Measurements from ENCODE around the gene GGCT. TPM values are rescaled to one million over a fixed set of nuclear protein-coding genes. Genes with fewer than 3 reads are reported as not detected.
A peak's percentile ranks its signal among the peaks of the same experiment; 100 is the strongest.

GGCT gene
- total RNA-seq, 1 donor from 2014 or later, result 77.5 TPM

DNA sequence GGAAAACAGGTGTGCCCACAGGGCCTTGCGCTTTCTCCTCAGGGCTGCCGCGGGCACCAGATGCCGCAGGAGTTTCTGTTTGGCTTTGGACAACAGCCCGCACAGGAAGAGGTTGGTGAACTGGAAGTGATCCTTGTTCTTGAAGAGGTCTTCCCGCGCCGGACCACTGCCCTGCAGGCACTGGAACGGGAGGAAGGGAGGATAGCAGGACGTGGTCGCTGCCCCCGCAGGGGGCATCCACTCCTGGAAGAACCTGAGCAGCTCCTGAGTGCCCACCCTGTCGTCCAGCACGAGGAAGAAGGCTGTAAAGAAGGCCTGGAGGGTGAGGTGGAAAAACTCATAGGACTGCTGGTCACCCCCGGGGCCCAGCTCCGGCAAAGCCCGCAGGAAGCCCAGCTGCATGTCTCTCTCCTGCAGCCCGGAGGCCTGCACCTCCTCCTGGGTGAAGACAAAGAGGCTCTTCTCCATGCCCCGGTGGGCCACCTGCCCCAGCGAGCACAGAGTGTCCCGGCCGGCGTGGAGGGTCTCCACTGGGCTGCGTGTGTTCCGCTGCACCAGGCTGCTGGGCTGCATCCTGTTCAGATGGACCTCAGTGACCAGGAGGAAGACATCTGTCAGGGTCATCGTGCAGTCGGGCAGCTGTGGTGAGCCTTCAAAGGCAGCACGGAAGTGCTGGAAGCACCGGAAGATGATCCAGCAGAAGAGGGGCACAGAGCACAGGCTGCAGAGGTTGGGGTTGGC is 52.9 kb downstream of the GGCT start:
- no peaks in the 10 kb centered on the region for H3K27me3 Mint-ChIP-seq (ENCODE audit: low read depth)
- no peak for DNase-seq (ENCODE audit: low read depth, low spot score)
- TF ChIP-seq, protein P1, sequence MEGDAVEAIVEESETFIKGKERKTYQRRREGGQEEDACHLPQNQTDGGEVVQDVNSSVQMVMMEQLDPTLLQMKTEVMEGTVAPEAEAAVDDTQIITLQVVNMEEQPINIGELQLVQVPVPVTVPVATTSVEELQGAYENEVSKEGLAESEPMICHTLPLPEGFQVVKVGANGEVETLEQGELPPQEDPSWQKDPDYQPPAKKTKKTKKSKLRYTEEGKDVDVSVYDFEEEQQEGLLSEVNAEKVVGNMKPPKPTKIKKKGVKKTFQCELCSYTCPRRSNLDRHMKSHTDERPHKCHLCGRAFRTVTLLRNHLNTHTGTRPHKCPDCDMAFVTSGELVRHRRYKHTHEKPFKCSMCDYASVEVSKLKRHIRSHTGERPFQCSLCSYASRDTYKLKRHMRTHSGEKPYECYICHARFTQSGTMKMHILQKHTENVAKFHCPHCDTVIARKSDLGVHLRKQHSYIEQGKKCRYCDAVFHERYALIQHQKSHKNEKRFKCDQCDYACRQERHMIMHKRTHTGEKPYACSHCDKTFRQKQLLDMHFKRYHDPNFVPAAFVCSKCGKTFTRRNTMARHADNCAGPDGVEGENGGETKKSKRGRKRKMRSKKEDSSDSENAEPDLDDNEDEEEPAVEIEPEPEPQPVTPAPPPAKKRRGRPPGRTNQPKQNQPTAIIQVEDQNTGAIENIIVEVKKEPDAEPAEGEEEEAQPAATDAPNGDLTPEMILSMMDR (conservative IDR thresholded peaks at IDR 0.05), result no peak
- peaks cover 4% of the 10 kb centered on the region for H3K36me3 Mint-ChIP-seq (ENCODE audit: low read depth)
- H3K4me1 Mint-ChIP-seq, result peaks cover 6% of the 10 kb centered on the region
- H3K27ac Mint-ChIP-seq (ENCODE audit: unreplicated experiment), result peak overlapping the region; percentile 62
- no peaks in the 10 kb centered on the region for H3K9me3 Mint-ChIP-seq
- no peak overlapping the region for H3K4me3 Mint-ChIP-seq

DNA sequence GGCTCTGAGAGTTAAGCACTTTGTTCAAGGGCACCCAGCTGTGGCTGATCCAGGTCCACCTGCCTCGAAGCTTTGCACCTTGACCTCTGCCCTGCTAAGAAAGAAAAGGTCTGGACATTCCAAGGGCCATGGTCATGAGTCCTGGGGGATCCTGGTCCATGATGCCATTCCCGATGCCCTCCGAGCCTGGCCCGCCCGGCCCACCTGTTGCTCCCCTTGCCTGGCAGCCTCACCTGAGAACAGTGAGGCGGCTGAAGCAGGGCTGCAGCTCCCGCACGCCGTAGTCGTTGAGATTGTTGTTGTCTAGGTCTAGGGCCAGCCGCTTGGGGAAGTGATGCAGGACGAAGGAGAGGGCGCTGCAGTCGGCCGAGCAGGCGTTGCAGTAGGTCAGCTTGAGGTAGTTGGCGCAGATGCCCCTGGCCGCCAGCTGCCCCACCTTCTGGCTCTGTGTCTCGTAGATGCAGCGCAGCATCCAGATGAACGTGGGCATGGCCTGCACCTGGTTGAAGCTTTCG is 53.6 kb downstream of the GGCT start:
- H3K4me3 Mint-ChIP-seq, result no peak overlapping the region
- TF ChIP-seq, protein P1 (conservative IDR thresholded peaks at IDR 0.05), result no peak
- no peaks in the 10 kb centered on the region for H3K27me3 Mint-ChIP-seq (ENCODE audit: low read depth)
- H3K9me3 Mint-ChIP-seq, result no peaks in the 10 kb centered on the region
- no peak overlapping the region for H3K27ac Mint-ChIP-seq (ENCODE audit: unreplicated experiment)
- peaks cover 8% of the 10 kb centered on the region for H3K36me3 Mint-ChIP-seq (ENCODE audit: low read depth)
- DNase-seq (ENCODE audit: low read depth, low spot score), result no peak
- H3K4me1 Mint-ChIP-seq, result peaks cover 6% of the 10 kb centered on the region

DNA sequence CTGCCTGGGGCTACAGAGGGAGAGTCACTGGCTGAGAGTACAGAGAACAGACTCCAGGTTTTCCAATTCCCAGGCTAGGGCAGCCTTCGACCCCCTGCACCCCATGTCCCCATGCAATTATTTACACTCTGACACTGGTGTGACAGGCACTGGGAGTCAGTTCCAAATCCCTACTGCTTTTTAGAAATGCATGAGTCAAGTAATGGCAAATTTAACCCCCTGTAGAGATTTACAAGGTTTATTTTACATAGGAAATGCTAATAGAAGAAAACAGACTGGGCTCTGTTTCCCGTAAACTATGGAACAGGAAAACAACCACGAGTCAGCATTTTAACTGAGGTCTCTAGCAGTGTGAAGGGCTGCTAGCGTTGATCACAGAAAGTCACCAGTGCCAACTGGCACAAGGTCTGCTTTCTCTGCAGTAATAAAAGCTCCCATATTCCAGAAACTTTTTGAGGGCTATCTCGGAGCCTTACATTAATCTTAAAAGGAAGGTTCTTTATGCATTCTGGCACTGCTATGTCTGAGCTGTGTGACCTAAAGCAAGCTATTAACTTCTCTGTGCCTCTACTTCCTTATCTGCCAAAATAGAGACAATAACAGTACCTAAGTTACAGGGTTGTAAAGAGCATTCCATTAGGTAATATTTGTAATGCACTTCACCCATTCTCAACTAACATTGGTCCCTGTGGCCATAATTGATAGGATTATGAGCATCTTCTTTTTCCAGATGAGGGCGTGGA is 54.2 kb downstream of the GGCT start:
- no peaks in the 10 kb centered on the region for H3K9me3 Mint-ChIP-seq
- H3K27me3 Mint-ChIP-seq (ENCODE audit: low read depth), result no peaks in the 10 kb centered on the region
- no peak overlapping the region for H3K27ac Mint-ChIP-seq (ENCODE audit: unreplicated experiment)
- H3K4me3 Mint-ChIP-seq, result no peak overlapping the region
- TF ChIP-seq, protein P1 (conservative IDR thresholded peaks at IDR 0.05), result no peak
- H3K36me3 Mint-ChIP-seq (ENCODE audit: low read depth), result peaks cover 11% of the 10 kb centered on the region
- no peak for DNase-seq (ENCODE audit: low read depth, low spot score)
- H3K4me1 Mint-ChIP-seq, result peaks cover 6% of the 10 kb centered on the region

DNA sequence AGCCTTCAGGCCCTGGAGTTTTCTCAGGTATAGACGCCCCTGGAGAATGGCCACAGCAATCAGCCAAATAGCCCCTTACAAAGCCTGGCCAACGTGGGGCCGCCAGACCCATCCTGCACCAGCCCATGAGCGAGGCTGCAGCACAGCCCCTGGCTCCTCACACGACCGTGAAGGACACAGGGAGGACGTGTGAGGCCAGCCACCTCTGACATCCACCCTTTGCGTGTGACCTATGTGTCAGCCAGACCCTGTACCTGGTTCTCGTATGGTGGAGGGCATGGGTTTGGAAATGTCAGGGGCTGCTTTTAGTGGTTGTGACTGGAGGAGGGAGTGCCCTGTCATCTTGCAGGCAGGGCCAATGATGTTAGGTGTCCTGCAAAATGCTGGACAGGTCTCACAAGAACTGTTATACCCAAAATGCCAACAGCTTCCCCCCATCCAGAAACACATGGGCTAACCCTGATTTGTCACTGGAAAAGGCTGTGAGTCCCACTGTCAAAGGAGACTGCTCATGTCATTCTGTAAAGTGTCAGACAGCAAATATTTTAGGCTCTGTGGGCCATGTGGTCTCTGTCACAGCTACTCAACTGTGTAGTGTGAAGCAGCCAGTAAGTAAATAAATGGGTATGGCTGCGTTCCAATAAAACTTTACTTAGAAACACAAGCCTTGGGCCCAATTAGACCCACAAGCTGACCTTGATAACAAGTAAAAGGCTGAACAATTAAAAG is 56.0 kb downstream of the GGCT start:
- Mint-ChIP-seq H3K4me1 (peaks cover 6% of the 10 kb centered on the region), H3K4me3 (no peak overlapping the region), H3K9me3 (no peaks in the 10 kb centered on the region), H3K27me3 (ENCODE audit: low read depth) (no peaks in the 10 kb centered on the region), H3K27ac (ENCODE audit: unreplicated experiment) (no peak overlapping the region), H3K36me3 (ENCODE audit: low read depth) (peaks cover 11% of the 10 kb centered on the region)
- no peak for DNase-seq (ENCODE audit: low read depth, low spot score)
- TF ChIP-seq, protein P1 (conservative IDR thresholded peaks at IDR 0.05), result no peak

DNA sequence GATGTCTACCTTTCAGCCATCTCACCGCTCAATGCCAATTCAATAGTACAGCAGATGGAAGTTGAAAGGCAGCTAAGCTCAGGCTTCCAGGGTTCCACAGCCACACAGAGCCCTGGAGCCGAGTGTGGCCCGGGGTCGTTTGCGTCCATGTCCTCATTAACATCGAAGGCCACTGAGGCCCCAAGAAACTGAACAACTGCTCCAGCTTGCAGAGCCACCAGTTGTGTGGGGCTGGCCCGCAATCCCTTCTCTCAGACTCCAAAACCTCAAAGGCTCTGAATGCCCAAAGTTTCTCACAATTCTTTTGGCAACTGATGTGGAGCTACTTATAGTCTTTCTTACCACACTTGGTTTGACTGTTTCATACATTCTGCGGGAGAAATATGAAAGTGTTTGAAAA is 57.2 kb downstream of the GGCT start:
- Mint-ChIP-seq H3K9me3 (no peaks in the 10 kb centered on the region), H3K4me1 (no peaks in the 10 kb centered on the region), H3K4me3 (no peak overlapping the region), H3K27ac (ENCODE audit: unreplicated experiment) (no peak overlapping the region), H3K36me3 (ENCODE audit: low read depth) (peaks cover 11% of the 10 kb centered on the region), H3K27me3 (ENCODE audit: low read depth) (no peaks in the 10 kb centered on the region)
- TF ChIP-seq, protein P1 (conservative IDR thresholded peaks at IDR 0.05), result no peak
- no peak for DNase-seq (ENCODE audit: low read depth, low spot score)

Data from neural crest cell (in vitro differentiated cells).